Measurements from ENCODE around the gene WWOX.

- TF ChIP-seq CTCF (IDR thresholded peaks at IDR 0.05), result no peak
- no peak for TF ChIP-seq POLR2A (IDR thresholded peaks at IDR 0.05)
Observed at GRCh38 chr16:78842950-78843349, 743.5 kb downstream of the WWOX start.
